Measurements from ENCODE around the gene ZMYND10.

- TF ChIP-seq CTCF (IDR thresholded peaks at IDR 0.05): no peak
- TF ChIP-seq EP300 (IDR thresholded peaks at IDR 0.05): no peak
Measured at GRCh38 chr3:50364573-50365079, 19.1 kb upstream of the ZMYND10 start.
